Forelimb muscle (tissue), 1 donor: ENCODE measurements around the gene BMPR2. TPM values are rescaled to one million over a fixed set of nuclear protein-coding genes. Genes with fewer than 3 reads are reported as not detected.

Experiments used
- DNase-seq: peaks from one replicate; pipeline ENCODE4 v3.0.0-alpha.2; 2013; ENCODE audit warnings: low read depth
- polyA plus RNA-seq: library from polyadenylated mRNA; unstranded; fragments of 120-200 nt; gene quantifications from one replicate; pipeline ENCODE4 v1.2.1, GENCODE V29; 2013; ENCODE audit not compliant: insufficient read length

The BMPR2 gene
- polyA plus RNA-seq, 1 donor, result 30.6 TPM

- DNase-seq, result no peak
These were observed 223.8 kb downstream of the BMPR2 start for GRCh38 chr2:202599911-202600310.

DNA sequence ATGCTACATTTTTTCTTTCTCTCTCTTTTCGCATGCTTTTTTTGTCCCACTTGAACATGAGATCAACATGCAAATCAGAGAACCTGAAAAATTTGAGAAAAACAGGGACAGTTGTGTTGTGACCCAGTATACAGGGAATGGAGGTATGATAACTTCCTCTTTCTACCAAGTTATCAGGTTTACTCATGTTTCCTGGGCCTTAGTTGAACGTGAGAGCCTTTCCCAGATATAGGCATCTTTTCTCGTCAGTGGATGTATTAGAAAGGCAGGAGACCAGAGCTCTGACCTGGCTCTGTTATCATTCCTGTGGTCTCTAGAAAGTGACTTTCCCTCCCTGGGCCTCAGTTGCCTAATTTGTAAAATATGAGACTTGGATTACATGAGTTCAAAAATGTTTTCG lies 228.6 kb downstream of the BMPR2 start:
- no peak for DNase-seq

DNA sequence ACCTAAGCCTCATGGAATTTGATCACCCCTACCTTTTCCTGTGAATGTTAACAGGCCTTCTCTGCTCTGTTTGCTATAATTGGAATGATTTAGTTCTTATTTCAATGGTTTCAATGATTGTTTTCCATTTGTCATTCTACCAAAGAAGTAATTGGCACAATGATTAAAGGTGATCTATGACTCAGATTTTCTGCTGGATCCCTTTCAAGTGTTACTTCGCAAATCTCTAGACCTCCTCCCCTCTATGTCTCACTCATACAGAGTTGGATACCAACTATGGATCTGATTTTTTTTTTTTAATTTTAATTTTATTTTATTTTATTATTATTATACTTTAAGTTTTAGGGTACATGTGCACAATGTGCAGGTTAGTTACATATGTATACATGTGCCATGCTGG lies 229.0 kb downstream of the BMPR2 start:
- DNase-seq, result no peak

DNA sequence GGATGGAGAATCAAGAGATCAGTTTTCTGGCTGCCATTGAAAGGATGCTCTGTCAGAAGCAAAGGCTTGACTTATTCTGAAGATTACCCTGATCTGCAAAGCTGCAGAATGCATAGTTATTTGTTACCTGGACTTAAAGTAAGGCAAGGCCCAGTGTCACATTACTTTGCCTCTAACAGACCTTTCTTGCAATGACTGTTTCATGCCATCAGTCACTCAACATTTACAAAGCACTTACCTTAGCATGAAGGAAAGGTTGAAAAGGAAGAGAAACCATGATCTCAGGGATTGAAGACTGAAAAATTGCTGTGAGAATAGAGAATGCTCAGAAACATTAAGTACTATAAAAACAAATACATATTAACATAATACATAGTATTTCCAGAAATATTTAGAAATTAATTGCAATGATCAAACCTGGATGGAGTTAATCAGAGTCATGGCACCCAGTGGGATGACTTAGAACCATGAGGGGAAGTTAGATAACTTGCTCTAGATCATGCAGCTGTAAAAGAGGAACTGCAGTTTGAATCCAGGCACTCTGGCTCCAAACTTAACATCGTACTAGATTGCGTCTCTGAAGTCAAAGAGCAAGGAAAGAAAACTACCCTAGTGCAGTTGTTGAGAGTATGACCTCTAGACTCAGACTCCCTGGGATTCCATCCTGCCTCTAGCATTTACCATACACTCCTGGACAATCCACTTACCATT lies 232.2 kb downstream of the BMPR2 start:
- DNase-seq, result no peak

DNA sequence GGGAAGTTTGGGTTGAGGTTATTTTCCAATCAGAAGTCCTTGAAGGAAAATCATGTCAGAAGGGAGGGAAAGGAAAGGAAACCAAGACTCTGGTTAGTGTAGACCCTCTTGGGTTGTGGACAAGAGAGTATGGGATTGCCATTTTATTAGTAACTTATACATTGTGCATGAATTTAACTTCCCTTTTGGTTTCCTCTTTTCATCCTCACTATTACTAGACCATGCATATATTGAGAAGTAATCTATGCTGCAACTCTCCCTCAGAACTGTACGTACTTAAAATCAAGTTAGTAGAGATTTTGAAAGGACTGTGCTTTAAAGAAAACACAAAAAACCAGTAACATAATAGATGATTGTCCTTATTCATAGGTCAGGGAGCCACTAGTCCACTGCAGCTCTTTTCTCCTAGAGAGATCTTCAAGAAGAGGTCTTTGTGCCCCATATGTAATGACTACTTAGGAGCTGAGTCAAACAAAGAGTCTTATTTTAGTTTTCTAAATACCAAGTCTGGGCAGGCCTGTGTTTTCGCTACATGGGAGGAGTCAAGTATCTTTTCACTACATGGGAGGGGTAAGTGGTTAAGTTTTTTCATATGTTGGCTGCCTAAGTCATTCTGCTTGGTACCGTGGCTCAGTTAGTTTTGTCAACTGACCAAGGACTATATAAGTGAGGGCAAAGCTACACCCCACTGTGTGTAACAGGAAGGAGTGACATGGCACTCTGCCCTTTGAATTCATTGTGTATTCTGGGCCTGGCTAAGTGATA lies 233.4 kb downstream of the BMPR2 start:
- no peak for DNase-seq

- DNase-seq, result no peak
These were observed 234.3 kb downstream of the BMPR2 start for GRCh38 chr2:202610380-202610779.

- no peak for DNase-seq
These were observed 236.0 kb downstream of the BMPR2 start for GRCh38 chr2:202612145-202612544.

DNA sequence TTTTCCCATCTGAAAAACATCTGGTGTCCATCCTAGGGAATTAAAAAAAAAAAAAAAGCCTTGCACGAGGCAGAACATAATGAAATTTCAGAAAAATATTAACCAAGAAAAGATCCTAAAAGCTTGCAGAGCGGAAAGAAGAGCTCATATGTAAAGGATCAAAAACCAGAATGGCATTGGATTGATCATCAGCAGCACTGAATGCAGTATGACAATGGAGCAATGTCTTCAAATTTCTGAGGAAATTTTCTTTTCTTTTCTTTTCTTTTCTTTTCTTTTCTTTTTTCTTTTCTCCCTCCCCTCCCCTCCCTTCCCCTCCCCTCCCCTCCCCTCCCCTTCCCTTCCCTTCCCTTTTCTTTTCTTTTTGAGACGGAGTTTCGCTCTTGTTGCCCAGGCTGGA lies 237.4 kb downstream of the BMPR2 start:
- no peak for DNase-seq

Other genes starting within 250 kb of the BMPR2 start
- gene SUMO1, start 137.7 kb upstream of the BMPR2 start, polyA plus RNA-seq, result 85.3 TPM
- 61.9 TPM for gene NOP58, start 110.6 kb upstream of the BMPR2 start, polyA plus RNA-seq